Stimulated activated naive CD8-positive, alpha-beta T cell treated with anti-CD3 and anti-CD28 coated beads, Interleukin-15, Interleukin-2, amounts not matched to agents 100 ng/mL and 50 ng/mL, for 24 hours (primary cell): ENCODE results near the gene ZNF747.

Experiments
- H3K27ac Mint-ChIP-seq: one replicate; pipeline ENCODE4 v1.8.0; 2021; ENCODE audit warnings: mild to moderate bottlenecking, mixed read lengths
- H3K27me3 Mint-ChIP-seq: one replicate; pipeline ENCODE4 v1.8.0; 2021; ENCODE audit warnings: mixed read lengths
- H3K36me3 Mint-ChIP-seq: one replicate; pipeline ENCODE4 v1.8.0; 2021; ENCODE audit warnings: low read depth, mixed read lengths
- H3K4me1 Mint-ChIP-seq: one replicate; pipeline ENCODE4 v1.8.0; 2021; ENCODE audit warnings: low read depth, mixed read lengths
- H3K4me3 Mint-ChIP-seq: one replicate; pipeline ENCODE4 v1.8.0; 2021; ENCODE audit warnings: mild to moderate bottlenecking, mixed read lengths
- H3K9me3 Mint-ChIP-seq: one replicate; pipeline ENCODE4 v1.8.0; 2021; ENCODE audit warnings: mixed read lengths

ZNF747 gene

DNA sequence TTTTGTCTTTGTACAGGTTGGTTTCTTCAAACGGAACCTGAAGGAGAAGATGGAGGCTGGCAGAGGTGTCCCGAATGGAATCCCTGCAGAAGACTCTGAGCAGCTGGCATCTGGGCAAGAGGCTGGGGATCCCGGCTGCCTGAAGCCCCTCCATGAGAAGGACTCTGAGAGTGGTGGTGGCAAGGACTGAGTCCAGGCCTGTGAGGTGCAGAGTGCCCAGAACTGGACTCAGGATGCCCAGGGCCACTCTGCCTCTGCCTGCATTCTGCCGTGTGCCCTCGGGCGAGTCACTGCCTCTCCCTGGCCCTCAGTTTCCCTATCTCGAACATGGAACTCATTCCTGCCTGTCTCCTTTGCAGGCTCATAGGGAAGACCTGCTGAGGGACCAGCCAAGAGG lies 13.2 kb downstream of the ZNF747 start:
- Mint-ChIP-seq H3K27ac (no peak overlapping the region), H3K4me3 (no peak overlapping the region), H3K36me3 (peaks cover 51% of the 10 kb centered on the region), H3K27me3 (no peaks in the 10 kb centered on the region), H3K9me3 (no peaks in the 10 kb centered on the region), H3K4me1 (peaks cover 4% of the 10 kb centered on the region)

DNA sequence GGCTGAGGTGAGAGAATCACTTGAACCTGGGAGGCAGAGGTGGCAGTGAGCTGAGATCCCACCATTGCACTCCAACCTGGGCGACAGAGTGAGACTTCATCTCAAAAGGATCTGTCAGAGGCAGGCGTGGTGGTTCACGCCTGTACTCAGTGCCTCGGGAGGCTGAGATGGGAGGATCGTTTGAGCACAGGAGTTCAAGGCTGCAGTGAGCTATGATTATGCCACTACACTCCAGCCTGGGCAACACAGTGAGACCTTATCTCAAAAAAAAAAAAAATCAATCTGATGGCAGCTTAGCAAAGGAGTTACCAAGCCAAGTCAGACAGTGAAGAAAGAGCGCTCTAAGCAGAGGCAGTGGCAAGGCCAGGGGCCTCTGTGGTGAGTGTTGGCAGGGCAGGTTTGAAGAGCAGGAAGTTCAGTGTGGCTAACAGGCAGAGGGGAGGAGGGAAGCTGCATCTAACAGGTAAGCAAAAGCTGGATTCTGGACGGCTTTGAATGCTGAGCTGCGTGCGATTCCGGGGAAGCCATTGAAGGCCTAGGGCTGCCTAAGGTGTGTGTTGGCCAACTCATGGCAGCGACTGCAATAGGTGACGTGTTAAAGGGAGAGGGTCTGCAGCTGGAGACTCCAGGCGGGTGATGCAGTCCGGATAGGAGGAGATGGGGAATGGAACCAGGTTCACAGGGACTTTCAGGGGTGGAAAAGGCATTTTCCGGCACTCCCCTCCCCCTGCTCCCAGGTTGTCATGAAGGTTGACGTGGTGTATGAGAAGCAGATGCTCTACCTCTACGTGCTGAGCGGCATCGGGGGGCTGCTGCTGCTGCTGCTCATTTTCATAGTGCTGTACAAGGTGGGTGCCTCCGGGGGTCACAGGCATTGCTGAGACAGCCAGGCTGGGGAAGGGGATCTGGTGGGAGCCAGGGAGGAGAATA lies 15.3 kb downstream of the ZNF747 start:
- Mint-ChIP-seq H3K4me1 (no peaks in the 10 kb centered on the region), H3K36me3 (peaks cover 66% of the 10 kb centered on the region), H3K27ac (no peak overlapping the region), H3K9me3 (no peaks in the 10 kb centered on the region), H3K27me3 (no peaks in the 10 kb centered on the region), H3K4me3 (no peak overlapping the region)

DNA sequence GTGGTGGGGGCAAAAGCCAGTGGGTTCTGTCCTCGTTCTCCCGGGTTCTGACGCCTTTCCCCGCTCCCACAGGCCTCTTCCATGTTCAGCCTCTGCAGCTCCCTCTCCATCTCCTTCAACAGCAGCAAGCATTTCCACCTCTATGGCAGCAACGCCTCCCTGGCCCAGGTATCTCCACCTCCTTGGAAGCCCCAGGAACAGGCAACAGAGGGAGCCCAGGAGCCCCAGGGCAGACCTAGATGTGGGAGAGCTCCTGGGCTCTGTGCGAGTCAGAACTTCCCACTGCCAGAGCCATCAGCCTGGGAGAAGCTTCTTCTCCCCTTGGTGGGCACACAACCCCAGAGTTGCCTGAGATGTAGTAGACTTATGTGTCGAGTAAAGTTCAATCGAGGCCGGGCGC lies 16.1 kb downstream of the ZNF747 start:
- H3K36me3 Mint-ChIP-seq: peaks cover 70% of the 10 kb centered on the region
- no peak overlapping the region for H3K4me3 Mint-ChIP-seq
- peak overlapping the region; percentile 24 for H3K27ac Mint-ChIP-seq
- H3K4me1 Mint-ChIP-seq: no peaks in the 10 kb centered on the region
- H3K27me3 Mint-ChIP-seq: no peaks in the 10 kb centered on the region
- no peaks in the 10 kb centered on the region for H3K9me3 Mint-ChIP-seq

DNA sequence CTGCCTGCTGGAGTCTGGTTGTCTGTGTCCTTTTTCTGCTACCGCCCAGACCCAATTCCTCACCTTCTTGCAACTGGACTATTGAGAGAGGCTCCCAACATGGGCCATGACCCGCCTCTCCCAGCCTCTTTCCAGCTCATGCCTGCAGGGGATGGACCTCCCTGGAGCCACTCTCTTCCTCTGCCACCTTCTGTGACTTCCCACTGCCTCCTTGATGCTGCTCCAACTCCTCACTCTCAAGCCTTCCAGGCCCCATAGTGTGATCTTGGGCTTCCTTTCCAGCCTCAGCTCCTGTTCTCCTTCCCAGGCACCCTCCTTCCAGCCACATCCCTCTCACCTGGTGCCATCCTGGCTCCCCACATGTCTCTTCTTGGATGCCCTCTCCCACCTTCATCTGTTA lies 19.4 kb downstream of the ZNF747 start:
- Mint-ChIP-seq H3K4me1 (no peaks in the 10 kb centered on the region), H3K27ac (peak overlapping the region; percentile 17), H3K36me3 (peaks cover 81% of the 10 kb centered on the region), H3K27me3 (no peaks in the 10 kb centered on the region), H3K9me3 (no peaks in the 10 kb centered on the region), H3K4me3 (no peak overlapping the region)

DNA sequence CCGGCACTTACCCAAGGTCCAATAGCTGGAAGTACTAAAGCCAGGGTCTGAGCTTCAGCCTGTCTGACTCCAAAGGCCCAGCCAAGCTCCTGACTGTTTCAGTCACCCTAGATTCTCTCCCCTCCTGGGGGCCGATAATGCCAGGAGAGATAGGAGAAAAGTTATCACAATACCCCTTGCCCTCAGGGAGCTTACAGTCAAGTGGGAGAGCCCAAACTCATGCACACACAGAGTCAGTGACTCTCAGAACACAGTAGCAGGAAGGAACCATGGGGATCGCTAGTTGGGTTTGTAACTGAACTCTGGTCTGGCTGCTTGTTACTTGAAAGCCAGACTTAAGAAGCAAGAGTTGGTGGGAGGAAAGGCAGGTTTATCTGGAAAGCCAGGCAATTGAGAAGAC lies 23.1 kb downstream of the ZNF747 start:
- Mint-ChIP-seq H3K27me3 (no peaks in the 10 kb centered on the region), H3K4me3 (no peak overlapping the region), H3K9me3 (no peaks in the 10 kb centered on the region), H3K36me3 (peaks cover 64% of the 10 kb centered on the region), H3K4me1 (no peaks in the 10 kb centered on the region), H3K27ac (no peak overlapping the region)

DNA sequence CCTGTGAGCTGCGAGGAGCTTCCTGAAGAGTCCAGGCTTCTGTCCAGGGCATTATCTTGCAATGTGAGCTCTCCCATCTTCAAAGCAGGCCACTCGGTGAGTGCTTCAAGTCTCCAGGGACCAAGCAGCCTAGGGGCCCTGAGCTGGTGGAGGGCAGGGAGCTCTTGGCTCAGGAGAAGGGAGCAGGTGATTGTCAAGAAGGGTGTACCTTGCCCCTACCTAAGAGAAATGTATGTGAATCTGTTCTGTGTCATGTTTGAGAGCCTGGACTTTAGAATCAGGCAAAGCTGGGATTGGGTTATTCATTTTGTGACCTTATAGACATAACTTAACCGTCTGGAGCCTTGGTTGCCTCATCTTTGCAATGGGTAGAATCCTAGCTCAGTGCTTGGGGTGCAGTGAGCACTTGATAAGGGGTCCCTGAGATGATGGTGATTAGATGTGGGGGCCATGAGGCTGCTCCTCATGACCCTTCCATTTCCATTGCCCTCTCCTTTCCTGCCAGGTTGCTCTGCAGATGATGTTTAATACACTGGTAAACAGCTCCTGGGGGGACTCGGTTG lies 24.2 kb downstream of the ZNF747 start:
- Mint-ChIP-seq H3K4me3 (no peak overlapping the region), H3K9me3 (no peaks in the 10 kb centered on the region), H3K27ac (no peak overlapping the region), H3K27me3 (no peaks in the 10 kb centered on the region), H3K36me3 (peaks cover 59% of the 10 kb centered on the region), H3K4me1 (no peaks in the 10 kb centered on the region)

DNA sequence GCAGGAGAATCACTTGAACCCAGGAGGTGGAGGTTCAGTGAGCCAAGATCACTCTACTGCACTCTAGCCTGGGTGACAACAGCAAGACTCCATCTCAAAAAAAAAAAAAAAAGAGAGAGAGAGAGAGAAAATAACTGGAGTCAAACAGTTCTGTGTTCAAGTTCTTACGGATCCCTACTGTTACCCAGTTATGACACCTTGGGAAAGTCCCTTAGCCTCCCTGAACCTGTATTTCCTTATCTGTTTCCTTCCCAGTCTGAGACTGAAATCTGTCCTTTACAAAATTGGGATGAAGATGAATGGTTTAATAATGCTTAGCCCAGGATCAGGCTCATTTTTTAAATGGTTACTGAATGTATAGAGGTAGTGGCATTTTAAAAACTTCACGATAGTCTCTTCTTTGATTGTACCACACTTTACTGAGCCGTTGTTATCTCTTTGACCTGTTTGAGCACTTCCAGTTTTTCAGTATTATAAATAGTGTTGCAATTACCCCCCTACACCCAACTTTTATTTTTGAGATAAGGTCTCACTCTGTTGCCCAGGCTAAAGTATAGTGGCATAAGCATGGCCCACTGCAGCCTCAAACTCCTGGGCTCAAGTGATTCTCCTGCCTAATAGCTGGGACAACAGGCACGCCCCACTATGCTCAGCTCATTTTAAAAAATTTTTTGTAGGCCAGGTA lies 25.4 kb downstream of the ZNF747 start:
- Mint-ChIP-seq H3K9me3 (no peaks in the 10 kb centered on the region), H3K36me3 (peaks cover 61% of the 10 kb centered on the region)

DNA sequence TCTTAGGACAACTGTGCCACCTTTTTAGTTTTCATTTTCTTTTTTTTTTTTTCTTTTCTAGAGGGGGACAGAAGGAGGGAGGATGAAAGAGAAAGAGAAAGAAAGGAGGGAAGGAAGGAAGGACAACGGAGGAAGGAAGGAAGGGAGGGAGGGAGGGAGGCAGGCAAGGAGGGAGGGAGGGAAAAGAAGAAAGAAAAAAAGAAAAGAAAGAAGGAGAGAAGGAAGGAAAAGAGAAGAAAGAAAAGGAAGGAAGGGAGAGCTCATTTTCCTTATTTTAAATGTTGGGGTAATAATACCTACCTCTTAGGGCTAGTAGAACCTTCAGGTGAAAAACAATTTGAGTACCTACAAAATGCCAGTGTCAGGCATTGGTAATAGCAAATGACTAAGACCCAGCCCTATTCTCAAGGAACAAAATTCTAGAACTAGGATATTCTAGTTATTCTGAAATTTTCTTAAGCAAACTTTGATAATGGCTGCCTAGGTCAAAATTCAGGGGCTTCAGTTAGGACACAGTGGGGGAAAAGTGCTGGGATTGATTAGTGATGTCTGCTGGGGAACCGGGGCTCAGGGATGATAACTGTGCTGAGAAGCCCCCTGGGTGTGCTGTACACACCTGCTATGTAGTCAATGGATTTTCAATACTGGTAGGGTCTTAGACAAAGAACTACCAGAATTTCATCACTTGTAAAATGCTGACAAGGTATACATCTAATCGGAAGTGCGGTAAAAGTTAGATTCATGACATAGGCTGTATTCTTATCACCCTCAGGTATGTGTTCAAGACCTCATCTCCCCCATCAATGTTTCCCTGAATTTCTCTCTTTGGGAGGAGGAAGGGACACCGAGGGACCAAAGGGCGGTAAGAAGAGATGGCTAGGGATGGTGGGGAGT lies 31.0 kb downstream of the ZNF747 start:
- Mint-ChIP-seq H3K4me3 (no peak overlapping the region), H3K27me3 (no peaks in the 10 kb centered on the region), H3K27ac (peak overlapping the region; percentile 69), H3K4me1 (no peaks in the 10 kb centered on the region), H3K36me3 (peaks cover 36% of the 10 kb centered on the region), H3K9me3 (no peaks in the 10 kb centered on the region)

More for the DNA sequence above, 25.4 kb downstream of the ZNF747 start:
- H3K4me3 Mint-ChIP-seq: no peak overlapping the region
- peak overlapping the region; percentile 40 for H3K27ac Mint-ChIP-seq
- no peaks in the 10 kb centered on the region for H3K27me3 Mint-ChIP-seq
- H3K4me1 Mint-ChIP-seq: no peaks in the 10 kb centered on the region

DNA sequence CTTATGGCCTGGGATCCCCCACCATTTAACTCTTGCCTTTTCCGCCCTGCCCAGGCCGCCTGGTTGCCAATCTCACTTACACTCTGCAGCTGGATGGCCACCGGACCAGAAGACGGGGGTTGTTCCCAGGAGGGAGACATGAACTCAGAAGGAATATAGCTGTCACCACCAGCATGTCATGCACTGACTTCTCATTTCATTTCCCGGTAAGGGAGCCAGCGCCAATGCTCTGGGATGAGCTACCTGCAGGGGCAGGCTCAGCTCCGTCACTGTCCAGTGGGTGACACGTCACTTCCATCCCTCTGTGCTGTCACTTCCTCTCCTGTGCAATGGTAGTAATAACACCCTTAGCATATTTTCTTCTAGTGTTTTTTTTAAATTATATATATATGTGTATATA lies 35.4 kb downstream of the ZNF747 start:
- Mint-ChIP-seq H3K9me3 (no peaks in the 10 kb centered on the region), H3K4me3 (no peak overlapping the region), H3K36me3 (peaks cover 29% of the 10 kb centered on the region), H3K27ac (no peak overlapping the region), H3K27me3 (no peaks in the 10 kb centered on the region), H3K4me1 (no peaks in the 10 kb centered on the region)

DNA sequence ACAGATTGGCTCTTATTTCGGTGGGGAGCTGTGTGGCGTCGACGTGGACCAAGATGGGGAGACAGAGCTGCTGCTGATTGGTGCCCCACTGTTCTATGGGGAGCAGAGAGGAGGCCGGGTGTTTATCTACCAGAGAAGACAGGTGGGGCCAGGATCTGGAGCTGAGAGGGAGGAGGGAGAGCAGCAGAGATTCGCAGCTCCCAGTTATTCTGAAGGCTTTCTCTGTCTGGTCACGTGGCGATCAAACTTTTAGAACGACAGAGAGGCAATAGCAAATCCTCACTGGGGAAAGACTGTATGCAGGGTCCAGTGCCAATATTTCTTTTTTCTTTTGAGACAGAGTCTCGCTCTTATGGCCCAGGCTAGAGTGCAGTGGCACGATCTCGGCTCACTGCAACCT lies 39.9 kb downstream of the ZNF747 start:
- peaks cover 20% of the 10 kb centered on the region for H3K4me1 Mint-ChIP-seq
- H3K4me3 Mint-ChIP-seq: no peak overlapping the region
- H3K9me3 Mint-ChIP-seq: no peaks in the 10 kb centered on the region
- H3K36me3 Mint-ChIP-seq: peaks cover 45% of the 10 kb centered on the region
- H3K27ac Mint-ChIP-seq: no peak overlapping the region
- no peaks in the 10 kb centered on the region for H3K27me3 Mint-ChIP-seq

DNA sequence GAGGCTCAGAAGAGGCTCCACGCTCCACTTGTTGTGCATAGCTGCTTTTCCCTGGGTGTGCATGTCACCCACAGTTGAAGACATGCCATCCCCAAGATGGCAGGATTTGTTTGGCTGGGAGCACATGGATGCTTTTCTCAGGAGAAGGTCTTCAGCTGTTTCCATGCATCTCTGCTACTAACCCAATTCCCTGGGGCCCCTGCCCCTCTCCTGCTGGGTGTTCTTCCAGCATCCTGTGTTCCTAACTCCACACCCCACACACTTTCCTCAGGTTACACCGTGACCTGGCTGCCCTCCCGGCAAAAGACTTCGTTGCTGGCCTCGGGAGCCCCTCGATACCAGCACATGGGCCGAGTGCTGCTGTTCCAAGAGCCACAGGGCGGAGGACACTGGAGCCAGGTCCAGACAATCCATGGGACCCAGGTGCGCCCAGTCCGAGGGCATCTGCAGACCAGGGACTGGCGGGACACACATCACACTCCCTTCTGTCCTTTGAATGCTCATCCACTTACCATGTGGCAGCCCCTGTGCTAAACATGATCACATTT lies 40.6 kb downstream of the ZNF747 start:
- H3K27ac Mint-ChIP-seq: no peak overlapping the region

DNA sequence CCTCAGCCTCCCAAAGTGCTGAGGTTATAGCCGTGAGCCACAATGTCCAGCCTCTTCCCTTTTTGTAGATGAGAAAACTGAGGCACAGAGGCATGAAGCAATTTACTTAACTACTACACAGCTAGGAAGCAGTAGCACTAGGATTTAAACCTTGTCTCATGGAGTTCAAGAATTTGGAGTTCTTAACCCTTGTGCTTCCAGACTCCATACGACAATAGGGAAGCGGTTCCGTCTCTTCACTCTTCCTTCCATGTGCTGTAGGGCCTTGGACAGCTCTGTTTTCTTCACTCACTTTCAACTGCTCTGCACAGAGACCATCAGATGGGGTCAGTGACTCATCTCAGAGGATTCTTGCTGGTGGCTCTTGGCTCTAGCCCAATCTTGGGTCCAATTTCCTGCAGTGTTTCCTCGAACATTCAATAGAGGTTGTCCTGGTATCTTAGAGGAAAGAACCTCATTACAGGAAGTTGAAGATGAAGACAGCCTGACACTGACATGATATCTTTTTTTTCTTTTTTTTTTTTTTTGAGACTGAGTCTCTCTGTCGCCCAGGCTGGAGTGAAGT lies 42.8 kb downstream of the ZNF747 start:
- Mint-ChIP-seq H3K36me3 (peaks cover 58% of the 10 kb centered on the region), H3K27ac (peak overlapping the region; percentile 66), H3K27me3 (no peaks in the 10 kb centered on the region), H3K9me3 (no peaks in the 10 kb centered on the region), H3K4me1 (peaks cover 39% of the 10 kb centered on the region), H3K4me3 (no peak overlapping the region)

More for the DNA sequence above, 40.6 kb downstream of the ZNF747 start:
- peaks cover 48% of the 10 kb centered on the region for H3K36me3 Mint-ChIP-seq
- peaks cover 22% of the 10 kb centered on the region for H3K4me1 Mint-ChIP-seq
- no peak overlapping the region for H3K4me3 Mint-ChIP-seq
- H3K27me3 Mint-ChIP-seq: no peaks in the 10 kb centered on the region
- no peaks in the 10 kb centered on the region for H3K9me3 Mint-ChIP-seq

DNA sequence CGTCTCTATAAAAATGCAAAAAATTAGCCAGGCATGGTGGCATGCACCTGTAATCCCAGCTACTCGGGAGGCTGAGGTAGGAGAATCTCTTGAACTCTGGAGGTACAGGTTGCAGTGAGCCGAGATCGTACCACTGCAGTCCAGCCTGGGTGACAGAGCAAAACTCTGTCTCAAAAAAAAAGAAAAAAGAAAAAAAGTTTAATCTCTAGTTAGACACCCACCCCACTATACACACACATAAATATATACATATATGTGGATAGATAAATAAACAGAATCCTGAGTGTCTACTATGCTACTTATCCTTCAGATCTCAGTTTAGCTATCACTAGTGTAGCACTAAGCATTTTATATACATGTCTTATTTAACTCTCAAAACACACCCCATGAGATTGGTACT lies 43.4 kb downstream of the ZNF747 start:
- Mint-ChIP-seq H3K4me1 (peaks cover 43% of the 10 kb centered on the region), H3K9me3 (no peaks in the 10 kb centered on the region), H3K36me3 (peaks cover 61% of the 10 kb centered on the region), H3K27me3 (no peaks in the 10 kb centered on the region), H3K4me3 (no peak overlapping the region), H3K27ac (peak overlapping the region; percentile 38)

DNA sequence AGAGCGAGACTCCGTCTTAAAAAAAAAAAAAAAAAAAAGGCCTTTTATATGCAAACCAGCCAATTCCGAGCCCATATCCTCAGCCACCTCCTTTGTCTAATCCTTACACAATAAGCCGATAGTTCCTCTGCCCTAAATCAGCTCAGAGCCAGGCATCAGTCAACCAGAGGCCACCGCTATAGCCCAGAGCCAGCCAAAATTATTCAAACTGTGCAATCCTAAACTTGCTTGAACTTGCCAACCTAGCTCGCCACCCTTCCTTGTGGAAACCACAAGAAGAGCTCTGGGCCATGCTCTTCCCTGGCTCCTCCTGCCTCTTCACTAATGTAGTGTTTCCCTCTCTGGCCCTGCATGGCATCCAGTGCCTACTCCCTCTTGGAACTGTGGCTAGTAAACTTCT lies 44.4 kb downstream of the ZNF747 start:
- no peak overlapping the region for H3K4me3 Mint-ChIP-seq
- H3K27me3 Mint-ChIP-seq: no peaks in the 10 kb centered on the region
- H3K27ac Mint-ChIP-seq: no peak overlapping the region
- no peaks in the 10 kb centered on the region for H3K9me3 Mint-ChIP-seq
- peaks cover 64% of the 10 kb centered on the region for H3K36me3 Mint-ChIP-seq
- H3K4me1 Mint-ChIP-seq: peaks cover 47% of the 10 kb centered on the region
